Osteoblast (primary cell): ENCODE measurements around the gene UVSSA. TPM values are rescaled to one million over a fixed set of nuclear protein-coding genes. Genes with fewer than 3 reads are reported as not detected.
"Not testable (repeated sequence)": the region's sequence is repeated elsewhere in the genome, so short reads cannot be mapped to it uniquely, and the experiment has no call there.

Source experiments
- DNase-seq: peaks from one replicate; pipeline ENCODE4 v3.0.0; 2011; ENCODE audit warnings: low spot score, mixed read lengths; ENCODE audit not compliant: insufficient read length; ENCODE audit errors: missing footprints
- H2AFZ ChIP-seq: 2 replicates; pipeline ENCODE4 v1.6.0; 2011; ENCODE audit warnings: mild to moderate bottlenecking, low read length
- H3K27ac ChIP-seq: 2 replicates; pipeline ENCODE4 v1.5.1; 2011; ENCODE audit warnings: mild to moderate bottlenecking, low read depth, low read length, moderate library complexity
- H3K27me3 ChIP-seq: 2 replicates; pipeline ENCODE4 v1.6.0; 2012; ENCODE audit warnings: mild to moderate bottlenecking, control low read depth, inconsistent platforms, low read length, moderate library complexity; ENCODE audit not compliant: insufficient read depth
- H3K36me3 ChIP-seq: 2 replicates; pipeline ENCODE4 v1.5.1; 2011; ENCODE audit warnings: mild to moderate bottlenecking, low read length, control low read depth, moderate library complexity; ENCODE audit not compliant: insufficient read depth
- H3K4me1 ChIP-seq: 2 replicates; pipeline ENCODE4 v1.5.1; 2011; ENCODE audit warnings: mild to moderate bottlenecking, low read length, control low read depth, moderate library complexity; ENCODE audit not compliant: insufficient read depth
- H3K4me2 ChIP-seq: 2 replicates; pipeline ENCODE4 v1.6.0; 2011; ENCODE audit warnings: mild to moderate bottlenecking, low read length; ENCODE audit not compliant: insufficient read depth
- H3K4me3 ChIP-seq: fragments of 200-600 bp; sonication (generic); 3 replicates; pipeline ENCODE4 v1.5.1; 2012; ENCODE audit warnings: mild to moderate bottlenecking, low read length, inconsistent platforms; ENCODE audit not compliant: insufficient read depth
- H3K79me2 ChIP-seq: 2 replicates; pipeline ENCODE4 v1.6.0; 2012; ENCODE audit warnings: mild to moderate bottlenecking, low read length, control low read depth, inconsistent platforms; ENCODE audit not compliant: insufficient read depth
- H3K9me3 ChIP-seq: 2 replicates; pipeline ENCODE4 v1.5.1; 2011; ENCODE audit warnings: low read depth, low read length, control low read depth
- H4K20me1 ChIP-seq: 2 replicates; pipeline ENCODE4 v1.6.0; 2012; ENCODE audit warnings: mild to moderate bottlenecking, low read length, control low read depth; ENCODE audit not compliant: insufficient read depth
- CTCF ChIP-seq: IDR thresholded peaks from 2 replicates; pipeline ENCODE4 v1.5.1; 2011; ENCODE audit warnings: mild to moderate bottlenecking, low read depth, low read length, moderate library complexity; ENCODE audit errors: extremely low read depth
- total RNA-seq: library from RNA; depleted of rRNA; stranded (reverse); fragments of >200 nt; gene quantifications from 2 replicates; pipeline ENCODE4 v1.2.3, GENCODE V29; 2012

The UVSSA gene
- total RNA-seq, 1 donor = 14.8 TPM

GRCh38 chr4:1321946-1322650 is 24.9 kb upstream of the UVSSA start:
- H3K9me3 ChIP-seq = peaks cover 9% of the 10 kb centered on the region
- no peak for TF ChIP-seq CTCF
- peaks cover 34% of the 10 kb centered on the region for H3K79me2 ChIP-seq
- peak; percentile 74 for DNase-seq
- no peak overlapping the region for H3K4me3 ChIP-seq
- H3K27me3 ChIP-seq = no peaks in the 10 kb centered on the region
- no peak overlapping the region for H3K4me2 ChIP-seq
- peaks cover 43% of the 10 kb centered on the region for H3K36me3 ChIP-seq
- H3K27ac ChIP-seq = no peak overlapping the region
- peaks cover 8% of the 10 kb centered on the region for H3K4me1 ChIP-seq
- no peak overlapping the region for H2AFZ ChIP-seq
- peaks cover 37% of the 10 kb centered on the region for H4K20me1 ChIP-seq

GRCh38 chr4:1323280-1323634 is 23.8 kb upstream of the UVSSA start:
- H3K4me2 ChIP-seq = no peak overlapping the region
- no peak for TF ChIP-seq CTCF
- peaks cover 42% of the 10 kb centered on the region for H3K36me3 ChIP-seq

GRCh38 chr4:1323635-1324442 is 23.2 kb upstream of the UVSSA start:
- Histone ChIP-seq H3K4me3 (no peak overlapping the region), H3K4me1 (peaks cover 8% of the 10 kb centered on the region), H3K4me2 (no peak overlapping the region), H3K27me3 (no peaks in the 10 kb centered on the region), H3K79me2 (peaks cover 37% of the 10 kb centered on the region), H2AFZ (no peak overlapping the region), H3K9me3 (peaks cover 9% of the 10 kb centered on the region), H3K27ac (peak overlapping the region; percentile 85), H3K36me3 (peaks cover 43% of the 10 kb centered on the region), H4K20me1 (peaks cover 28% of the 10 kb centered on the region)
- no peak for TF ChIP-seq CTCF
- DNase-seq = peak; percentile 94

More at GRCh38 chr4:1323280-1323634, 23.8 kb upstream of the UVSSA start:
- Histone ChIP-seq H3K79me2 (peaks cover 37% of the 10 kb centered on the region), H2AFZ (no peak overlapping the region), H3K4me3 (no peak overlapping the region), H4K20me1 (peaks cover 28% of the 10 kb centered on the region), H3K4me1 (peaks cover 8% of the 10 kb centered on the region), H3K27ac (peak overlapping the region; percentile 85), H3K27me3 (no peaks in the 10 kb centered on the region), H3K9me3 (peaks cover 9% of the 10 kb centered on the region)
- peak; percentile 38 for DNase-seq

- peaks cover 28% of the 10 kb centered on the region for H4K20me1 ChIP-seq
- H2AFZ ChIP-seq, H3K9me3 ChIP-seq, H3K4me1 ChIP-seq, H3K27me3 ChIP-seq, H3K4me3 ChIP-seq, H3K4me2 ChIP-seq: not testable (repeated sequence)
- peaks cover 46% of the 10 kb centered on the region for H3K36me3 ChIP-seq
- peak; percentile 47 for DNase-seq
- peak overlapping the region; percentile 85 for H3K27ac ChIP-seq
- peaks cover 41% of the 10 kb centered on the region for H3K79me2 ChIP-seq
Observed at GRCh38 chr4:1324443-1325175, 22.4 kb upstream of the UVSSA start.
